HG03108 (cell line): ENCODE results near the gene AIP.
"Not testable (repeated sequence)": the region's sequence is repeated elsewhere in the genome, so short reads cannot be mapped to it uniquely, and the experiment has no call there.

Experiments used
- ATAC-seq: cut with Tn5 transposase; IDR thresholded peaks from one replicate; pipeline ENCODE4 v1.9.1; 2021; ENCODE audit warnings: moderate library complexity; ENCODE audit not compliant: unreplicated experiment

AIP gene

GRCh38 chr11:67505605-67506396 lies 23.0 kb downstream of the AIP start:
- peak; percentile 20 for ATAC-seq

- ATAC-seq, result no peak
These were observed 23.7 kb downstream of the AIP start for GRCh38 chr11:67506426-67507051.

- no peak for ATAC-seq
These were observed 24.5 kb downstream of the AIP start for GRCh38 chr11:67507242-67507863.

- peak; percentile 65 for ATAC-seq
These were observed 25.1 kb downstream of the AIP start, which contains the start of gene CDK2AP2 for GRCh38 chr11:67507864-67508485. CDK2AP2 (minus strand) TSS chr11:67508162; CDS start chr11:67508082, 80 bp downstream.

- peak; percentile 26 for ATAC-seq
These were observed 25.8 kb downstream of the AIP start for GRCh38 chr11:67508486-67509121.

- ATAC-seq, result no peak
These were observed 27.2 kb downstream of the AIP start for GRCh38 chr11:67510023-67510345.

GRCh38 chr11:67511558-67511957 lies 28.7 kb downstream of the AIP start:
- not testable (repeated sequence) for ATAC-seq

- no peak for ATAC-seq
These were observed 31.3 kb downstream of the AIP start for GRCh38 chr11:67514116-67514515.

- no peak for ATAC-seq
These were observed 34.0 kb downstream of the AIP start for GRCh38 chr11:67516806-67517205.

- no peak for ATAC-seq
These were observed 35.1 kb downstream of the AIP start for GRCh38 chr11:67517784-67518552.

GRCh38 chr11:67519726-67520125 lies 36.9 kb downstream of the AIP start:
- ATAC-seq, result no peak

GRCh38 chr11:67520856-67521824 lies 38.3 kb downstream of the AIP start:
- no peak for ATAC-seq

GRCh38 chr11:67521924-67522323 lies 39.1 kb downstream of the AIP start:
- no peak for ATAC-seq

- ATAC-seq, result no peak
These were observed 39.5 kb downstream of the AIP start for GRCh38 chr11:67522338-67522737.

GRCh38 chr11:67522844-67523555 lies 40.2 kb downstream of the AIP start, which contains the start of gene CABP2:
CABP2 (minus strand) TSS chr11:67523446; CDS start chr11:67523326, 120 bp downstream.
- ATAC-seq, result no peak

GRCh38 chr11:67523556-67524479 lies 41.0 kb downstream of the AIP start:
- ATAC-seq, result no peak

GRCh38 chr11:67524480-67524808 lies 41.6 kb downstream of the AIP start:
- no peak for ATAC-seq
